ENCODE measurements around the gene IFITM10. TPM values are rescaled to one million over a fixed set of nuclear protein-coding genes. Genes with fewer than 3 reads are reported as not detected.

The IFITM10 gene
- total RNA-seq, 8 experiments from 2014 or later, result 0.31 to 3.1 (median 0.73) TPM

GRCh38 chr11:1695548-1696108 is 54.8 kb downstream of the IFITM10 start:
- WGBS, 10 experiments, result 60 to 86% (median 80%) methylated on average over 1 of the region's 3 CpGs; no CpG with 5 or more reads in 5 of the 10 experiments
- peaks cover 3 to 8% of the 10 kb centered on the region in 2 donors for H3K4me1 ChIP-seq (replicated peaks in 1 of 2)
- no peak overlapping the region for H3K27ac ChIP-seq
- H3K4me3 ChIP-seq, result no peak overlapping the region
- no peak for ATAC-seq (replicated peaks in 6 of 8)
- in situ Hi-C loops (cut with MboI; ENCODE audit: low pct_unique_long_range_greater_than_20kb in 2 of 9, low sequenced_read_pairs in 9 of 9, unreplicated experiment in 9 of 9), result loop anchor here in 3 of 9 experiments (10.0 to 25.0 kb wide), 3 partner anchors 139 to 467 kb away; partner anchors contain the start of genes SYT8 (in 2 of the 3), TNNI2 (in 2 of the 3), INS (in 1 of the 3) and TH (in 1 of the 3)

GRCh38 chr11:1694846-1695547 is 55.4 kb downstream of the IFITM10 start:
- no peak for ATAC-seq (replicated peaks in 6 of 8)
- H3K4me1 ChIP-seq (replicated peaks in 1 of 2), result peaks cover 3 to 8% of the 10 kb centered on the region in 2 donors
- H3K4me3 ChIP-seq, result no peak overlapping the region
- in situ Hi-C loops (cut with MboI; ENCODE audit: low pct_unique_long_range_greater_than_20kb in 2 of 9, low sequenced_read_pairs in 9 of 9, unreplicated experiment in 9 of 9), result loop anchor here in 3 of 9 experiments (10.0 to 25.0 kb wide), 3 partner anchors 140 to 467 kb away; partner anchors contain the start of genes SYT8 (in 2 of the 3), TNNI2 (in 2 of the 3), INS (in 1 of the 3) and TH (in 1 of the 3)
- H3K27ac ChIP-seq, result no peak overlapping the region
- WGBS, 10 experiments, result 74 to 95% (median 85%) methylated on average over 2 to 6 of the region's 15 CpGs; no CpG with 5 or more reads in 5 of the 10 experiments

GRCh38 chr11:1694064-1694845 is 56.1 kb downstream of the IFITM10 start:
- Histone ChIP-seq H3K27ac (no peak overlapping the region), H3K4me1 (replicated peaks in 1 of 2) (peaks cover 3 to 8% of the 10 kb centered on the region in 2 donors), H3K4me3 (peak overlapping the region in 4 of 5 donors; percentile 32 to 41 (median 34))
- peak; percentile 86 to 96 (median 91) for ATAC-seq (replicated peaks in 6 of 8)
- in situ Hi-C loops (cut with MboI; ENCODE audit: low pct_unique_long_range_greater_than_20kb in 2 of 9, low sequenced_read_pairs in 9 of 9, unreplicated experiment in 9 of 9), result loop anchor here in 3 of 9 experiments (10.0 to 25.0 kb wide), 3 partner anchors 141 to 468 kb away; partner anchors contain the start of genes SYT8 (in 2 of the 3), TNNI2 (in 2 of the 3), INS (in 1 of the 3) and TH (in 1 of the 3)
- WGBS, 10 experiments, result 80 to 91% methylated on average over 2 to 4 of the region's 45 CpGs; no CpG with 5 or more reads in 8 of the 10 experiments

GRCh38 chr11:1693327-1694063 is 56.9 kb downstream of the IFITM10 start:
- Histone ChIP-seq H3K4me1 (replicated peaks in 1 of 2) (peaks cover 3 to 8% of the 10 kb centered on the region in 2 donors), H3K4me3 (peak overlapping the region; percentile 32 to 41 (median 34)), H3K27ac (peak overlapping the region in 1 of 2 donors; percentile 59)
- ATAC-seq (replicated peaks in 6 of 8), result peak; percentile 54 to 88 (median 72)
- WGBS, 10 experiments, result 0 to 10% (median 3%) methylated on average over 4 to 6 of the region's 37 CpGs; no CpG with 5 or more reads in 7 of the 10 experiments
- in situ Hi-C loops (cut with MboI; ENCODE audit: low pct_unique_long_range_greater_than_20kb in 2 of 9, low sequenced_read_pairs in 9 of 9, unreplicated experiment in 9 of 9), result loop anchor here in 3 of 9 experiments (10.0 to 25.0 kb wide), 3 partner anchors 141 to 469 kb away; partner anchors contain the start of genes SYT8 (in 2 of the 3), TNNI2 (in 2 of the 3), INS (in 1 of the 3) and TH (in 1 of the 3)

- Histone ChIP-seq H3K27ac (no peak overlapping the region), H3K4me1 (replicated peaks in 1 of 2) (peaks cover 3 to 8% of the 10 kb centered on the region in 2 donors), H3K4me3 (no peak overlapping the region)
- ATAC-seq (replicated peaks in 6 of 8), result no peak
- 13 to 80% (median 28%) methylated on average over 1 to 9 of the region's 20 CpGs; no CpG with 5 or more reads in 4 of the 10 experiments for WGBS, 10 experiments
- in situ Hi-C loops (cut with MboI; ENCODE audit: low pct_unique_long_range_greater_than_20kb in 2 of 9, low sequenced_read_pairs in 9 of 9, unreplicated experiment in 9 of 9), result loop anchor here in 3 of 9 experiments (10.0 to 25.0 kb wide), 3 partner anchors 142 to 469 kb away; partner anchors contain the start of genes SYT8 (in 2 of the 3), TNNI2 (in 2 of the 3), INS (in 1 of the 3) and TH (in 1 of the 3)
Observed at GRCh38 chr11:1692708-1693326, 57.6 kb downstream of the IFITM10 start.

GRCh38 chr11:1691878-1692707 is 58.3 kb downstream of the IFITM10 start:
- no peak overlapping the region for H3K27ac ChIP-seq
- no peak for ATAC-seq (replicated peaks in 6 of 8)
- in situ Hi-C loops (cut with MboI; ENCODE audit: low pct_unique_long_range_greater_than_20kb in 2 of 9, low sequenced_read_pairs in 9 of 9, unreplicated experiment in 9 of 9), result loop anchor here in 3 of 9 experiments (10.0 to 25.0 kb wide), 3 partner anchors 143 to 470 kb away; partner anchors contain the start of genes SYT8 (in 2 of the 3), TNNI2 (in 2 of the 3), INS (in 1 of the 3) and TH (in 1 of the 3)
- H3K4me3 ChIP-seq, result no peak overlapping the region
- WGBS, 10 experiments, result 0 to 81% (median 7%) methylated on average over 1 to 5 of the region's 16 CpGs; no CpG with 5 or more reads in 6 of the 10 experiments
- peaks cover 3 to 8% of the 10 kb centered on the region in 2 donors for H3K4me1 ChIP-seq (replicated peaks in 1 of 2)

- in situ Hi-C loops (cut with MboI; ENCODE audit: low pct_unique_long_range_greater_than_20kb in 2 of 9, low sequenced_read_pairs in 9 of 9, unreplicated experiment in 9 of 9), result loop anchor here in 3 of 9 experiments (10.0 to 25.0 kb wide), 3 partner anchors 144 to 471 kb away; partner anchors contain the start of genes SYT8 (in 2 of the 3), TNNI2 (in 2 of the 3), INS (in 1 of the 3) and TH (in 1 of the 3)
- Histone ChIP-seq H3K4me3 (no peak overlapping the region), H3K4me1 (replicated peaks in 1 of 2) (peaks cover 3 to 8% of the 10 kb centered on the region in 2 donors), H3K27ac (no peak overlapping the region)
- ATAC-seq (replicated peaks in 6 of 8), result peak in 2 of 8 experiments; percentile 13 to 17
- WGBS, 10 experiments, result 19 to 71% (median 45%) methylated on average over 3 to 10 of the region's 16 CpGs; no CpG with 5 or more reads in 7 of the 10 experiments
Observed at GRCh38 chr11:1691026-1691877, 59.1 kb downstream of the IFITM10 start.

GRCh38 chr11:1690167-1691025 is 60.0 kb downstream of the IFITM10 start:
- Histone ChIP-seq H3K4me1 (replicated peaks in 1 of 2) (peaks cover 3 to 8% of the 10 kb centered on the region in 2 donors), H3K4me3 (no peak overlapping the region), H3K27ac (no peak overlapping the region)
- in situ Hi-C loops (cut with MboI; ENCODE audit: low pct_unique_long_range_greater_than_20kb in 2 of 9, low sequenced_read_pairs in 9 of 9, unreplicated experiment in 9 of 9), result loop anchor here in 3 of 9 experiments (10.0 to 25.0 kb wide), 3 partner anchors 144 to 472 kb away; partner anchors contain the start of genes SYT8 (in 2 of the 3), TNNI2 (in 2 of the 3), INS (in 1 of the 3) and TH (in 1 of the 3)
- 30 to 80% methylated on average over 1 to 2 of the region's 22 CpGs; no CpG with 5 or more reads in 8 of the 10 experiments for WGBS, 10 experiments
- no peak for ATAC-seq (replicated peaks in 6 of 8)

Data from motor neuron (in vitro differentiated cells).